NT2/D1 (cell line): ENCODE measurements around the gene RB1.

Experiments used
- DNase-seq: peaks from one replicate; pipeline ENCODE4 v3.0.0-alpha.2; 2011; ENCODE audit warnings: low read depth, low spot score
- H3K27me3 ChIP-seq: 2 replicates; pipeline ENCODE4 v1.6.0; 2011; ENCODE audit warnings: mild to moderate bottlenecking; ENCODE audit not compliant: insufficient read length, insufficient read depth
- H3K36me3 ChIP-seq: 2 replicates; pipeline ENCODE4 v1.6.1; 2011; ENCODE audit warnings: mild to moderate bottlenecking, low read length, mixed read lengths; ENCODE audit not compliant: insufficient read depth, insufficient read length
- H3K4me1 ChIP-seq: 2 replicates; pipeline ENCODE4 v1.5.1; 2011; ENCODE audit not compliant: insufficient read depth, insufficient read length
- H3K4me3 ChIP-seq: 2 replicates; pipeline ENCODE4 v1.5.1; 2011; ENCODE audit warnings: low read depth; ENCODE audit not compliant: insufficient read length
- H3K9ac ChIP-seq: 2 replicates; pipeline ENCODE4 v1.6.0; 2011; ENCODE audit warnings: low read depth; ENCODE audit not compliant: insufficient read length
- H3K9me3 ChIP-seq: 2 replicates; pipeline ENCODE4 v1.5.1; 2011; ENCODE audit warnings: mild to moderate bottlenecking, low read length; ENCODE audit not compliant: insufficient read depth
- SUZ12 ChIP-seq: IDR thresholded peaks from 2 replicates; pipeline ENCODE4 v1.6.1; 2011; ENCODE audit not compliant: insufficient read length, insufficient read depth; ENCODE audit errors: extremely low read depth
- YY1 ChIP-seq: IDR thresholded peaks from 2 replicates; pipeline ENCODE4 v1.6.1; 2011; ENCODE audit not compliant: insufficient read length, insufficient read depth
- ZNF274 ChIP-seq: IDR thresholded peaks from 2 replicates; pipeline ENCODE4 v1.6.1; 2011; ENCODE audit warnings: mild to moderate bottlenecking, low read depth, low read length

RB1 gene

DNA sequence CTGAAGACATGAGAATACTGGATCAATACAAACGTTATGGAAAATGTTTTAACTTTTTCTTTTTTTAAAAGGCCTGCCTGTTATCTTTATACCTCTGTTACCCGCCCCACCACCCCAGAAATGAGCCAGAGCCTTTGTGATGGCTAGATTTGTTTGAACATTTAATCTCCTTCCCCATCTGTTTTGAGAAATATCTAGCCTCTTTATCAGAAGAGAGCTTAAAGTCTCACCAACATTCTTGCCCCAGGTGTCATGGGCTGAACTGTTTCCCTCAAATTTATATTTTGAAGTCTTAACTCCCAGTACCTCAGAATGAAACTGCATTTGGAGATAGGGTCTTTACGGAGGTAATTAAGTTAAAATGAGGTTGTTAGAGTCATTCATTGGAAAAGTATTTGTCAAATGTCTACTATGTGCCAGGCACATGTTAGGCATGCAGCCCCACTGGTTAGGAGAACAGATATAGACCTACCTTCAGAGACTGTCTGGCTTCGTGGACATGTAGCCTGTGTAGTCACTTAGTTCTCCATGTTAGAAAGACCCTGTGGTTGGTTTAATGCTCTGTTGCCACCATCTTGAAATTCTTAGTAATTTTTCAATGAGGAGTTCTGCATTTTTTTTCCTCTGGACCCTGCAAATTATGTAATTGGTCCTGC lies 6.3 kb upstream of the RB1 start:
- no peaks in the 10 kb centered on the region for H3K4me1 ChIP-seq
- TF ChIP-seq YY1 = no peak
- TF ChIP-seq SUZ12 = no peak
- no peak for TF ChIP-seq ZNF274
- no peaks in the 10 kb centered on the region for H3K36me3 ChIP-seq
- no peak overlapping the region for H3K4me3 ChIP-seq
- no peaks in the 10 kb centered on the region for H3K9me3 ChIP-seq
- no peak for DNase-seq
- no peaks in the 10 kb centered on the region for H3K27me3 ChIP-seq
- no peak overlapping the region for H3K9ac ChIP-seq

DNA sequence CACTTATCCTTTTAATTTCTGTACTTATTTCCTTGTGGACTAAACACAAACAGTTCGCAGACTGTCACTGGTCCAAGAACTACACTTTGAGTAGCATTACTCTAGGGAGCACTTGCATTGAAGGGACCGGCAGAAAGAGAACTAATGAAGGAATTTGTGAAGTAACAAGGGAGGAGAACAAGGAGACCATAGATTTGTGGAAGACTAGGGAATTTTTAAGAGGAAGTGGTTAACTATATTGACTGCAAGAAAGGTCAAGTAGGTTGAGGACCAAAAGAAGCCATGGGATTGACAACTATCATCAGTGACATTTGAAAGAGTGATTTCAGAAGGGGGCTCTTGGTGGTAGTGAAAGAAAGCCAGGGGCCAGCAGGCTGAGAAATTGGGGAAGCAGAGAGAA lies 4.0 kb upstream of the RB1 start:
- no peak for TF ChIP-seq SUZ12
- TF ChIP-seq YY1 = no peak
- TF ChIP-seq ZNF274 = no peak
- Histone ChIP-seq H3K9me3 (no peaks in the 10 kb centered on the region), H3K4me1 (no peaks in the 10 kb centered on the region), H3K9ac (no peak overlapping the region), H3K27me3 (no peaks in the 10 kb centered on the region), H3K36me3 (no peaks in the 10 kb centered on the region), H3K4me3 (no peak overlapping the region)
- DNase-seq = no peak

DNA sequence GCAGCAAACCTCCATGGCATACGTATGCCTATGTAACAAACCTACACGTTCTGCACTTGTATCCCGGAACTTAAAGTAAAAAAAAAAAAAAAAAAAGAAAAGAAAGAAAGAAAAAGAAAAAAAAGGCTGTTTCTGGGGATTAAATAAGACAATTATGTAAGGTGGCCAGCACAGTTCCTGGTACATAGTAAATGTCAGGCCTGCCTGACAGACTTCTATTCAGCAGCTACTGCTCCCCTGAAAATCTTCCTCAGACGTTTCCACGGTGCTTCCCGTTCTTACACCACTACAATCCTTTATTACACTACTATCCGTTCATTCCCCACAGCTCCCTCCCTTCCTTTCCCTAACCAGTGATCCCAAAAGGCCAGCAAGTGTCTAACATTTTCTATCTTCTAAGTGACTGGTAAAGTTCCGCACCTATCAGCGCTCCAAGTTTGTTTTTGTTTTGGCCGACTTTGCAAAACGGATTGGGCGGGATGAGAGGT lies 636 bp upstream of the RB1 start:
- TF ChIP-seq ZNF274 = no peak
- no peak for TF ChIP-seq YY1
- TF ChIP-seq SUZ12 = no peak
- no peak for DNase-seq
- H3K9ac ChIP-seq = peak overlapping the region; percentile 95
- H3K4me1 ChIP-seq = no peaks in the 10 kb centered on the region
- H3K27me3 ChIP-seq = no peaks in the 10 kb centered on the region
- H3K4me3 ChIP-seq = peak overlapping the region; percentile 74
- no peaks in the 10 kb centered on the region for H3K9me3 ChIP-seq
- peaks cover 2% of the 10 kb centered on the region for H3K36me3 ChIP-seq

DNA sequence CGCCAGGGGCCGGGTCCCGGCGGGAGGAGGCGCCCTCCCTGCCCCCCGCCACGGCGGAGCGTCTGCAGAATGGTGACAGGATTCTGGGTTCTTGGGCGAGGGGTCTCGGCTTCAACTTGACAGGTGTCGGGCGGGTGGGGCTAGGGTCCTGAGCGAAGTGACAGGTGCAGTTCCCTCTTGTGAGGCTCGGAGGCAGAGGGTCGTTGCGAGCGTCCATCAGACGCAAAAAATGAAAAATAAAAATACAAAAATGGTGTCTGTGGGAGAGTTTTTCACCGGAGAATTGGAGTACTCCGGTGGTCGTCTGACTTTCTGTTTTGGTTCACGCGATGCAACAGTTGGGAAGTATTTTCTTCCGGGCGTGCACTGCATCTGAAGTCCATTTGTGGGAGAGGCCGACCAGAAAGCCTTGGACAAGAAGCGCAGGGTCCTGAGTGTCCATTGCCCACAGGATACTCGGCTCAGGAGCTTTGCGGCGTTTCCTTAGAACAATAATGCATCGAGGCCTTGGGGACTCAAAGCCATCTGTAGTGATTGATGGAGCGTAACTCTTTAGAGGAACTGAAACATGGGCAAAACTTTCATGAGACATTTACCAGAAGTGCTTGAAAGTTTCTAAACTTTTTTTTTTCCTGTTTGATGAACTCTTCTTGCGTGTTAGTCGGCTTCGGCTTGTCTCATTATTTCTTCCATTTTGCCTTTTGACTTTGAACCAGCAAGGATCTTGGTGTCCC lies 759 bp downstream of the RB1 start:
- Histone ChIP-seq H3K27me3 (no peaks in the 10 kb centered on the region), H3K4me1 (no peaks in the 10 kb centered on the region), H3K9ac (peak overlapping the region; percentile 79), H3K4me3 (peak overlapping the region; percentile 74), H3K9me3 (no peaks in the 10 kb centered on the region), H3K36me3 (peaks cover 3% of the 10 kb centered on the region)
- no peak for DNase-seq
- TF ChIP-seq YY1 = no peak

DNA sequence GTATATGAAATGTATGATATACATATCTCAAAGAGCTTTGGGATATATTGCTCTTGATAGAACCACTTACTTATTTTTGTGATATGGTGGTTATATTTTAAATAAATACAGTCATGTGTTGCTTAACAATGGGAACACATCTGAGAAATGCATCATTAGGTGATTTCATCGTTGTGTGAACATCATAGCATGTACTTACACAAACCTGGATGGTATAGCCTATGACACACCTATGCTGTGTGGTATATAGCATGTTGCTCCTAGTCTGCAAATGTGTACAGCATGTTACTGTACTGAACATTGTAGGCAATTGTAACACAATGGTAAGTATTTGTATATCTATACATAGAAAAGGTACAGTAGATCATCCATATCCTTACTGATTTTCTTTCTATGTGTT lies 7.7 kb downstream of the RB1 start:
- Histone ChIP-seq H3K4me3 (no peak overlapping the region), H3K9me3 (no peaks in the 10 kb centered on the region), H3K36me3 (peaks cover 3% of the 10 kb centered on the region), H3K27me3 (no peaks in the 10 kb centered on the region), H3K4me1 (no peaks in the 10 kb centered on the region), H3K9ac (no peak overlapping the region)
- TF ChIP-seq ZNF274 = no peak
- no peak for DNase-seq

DNA sequence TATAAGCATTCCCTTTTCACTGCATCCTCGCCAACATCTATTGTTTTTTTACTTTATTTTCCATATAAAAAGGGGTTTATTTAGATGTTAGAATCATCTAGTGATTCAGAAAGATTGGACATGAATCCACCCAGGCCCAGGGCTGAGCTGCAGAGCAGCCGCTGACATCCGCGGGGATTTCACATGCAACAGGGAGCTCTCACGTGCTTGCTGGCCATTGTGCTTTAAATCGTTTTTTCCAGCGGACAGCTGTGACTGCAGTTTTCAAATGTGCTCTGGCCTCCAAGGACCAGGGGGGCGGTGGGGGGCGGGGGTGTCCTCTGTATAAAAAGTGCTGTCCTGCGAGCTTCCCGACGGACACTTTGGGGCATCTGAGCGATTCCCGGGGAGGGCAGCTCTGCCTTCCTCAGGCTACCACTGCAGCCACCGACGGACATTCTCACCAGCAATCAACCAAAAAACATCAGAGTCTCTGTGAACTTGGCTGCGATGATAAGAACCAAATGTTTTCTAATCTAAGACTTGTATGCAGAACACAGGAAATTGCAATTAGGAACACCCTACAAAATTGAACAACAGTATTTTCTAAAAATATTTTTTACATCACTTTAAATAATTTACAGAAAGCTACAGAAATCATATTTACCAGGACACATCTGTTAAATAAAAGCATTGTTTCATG lies 12.6 kb downstream of the RB1 start:
- Histone ChIP-seq H3K9me3 (no peaks in the 10 kb centered on the region), H3K27me3 (no peaks in the 10 kb centered on the region), H3K4me3 (no peak overlapping the region), H3K36me3 (peaks cover 13% of the 10 kb centered on the region), H3K9ac (no peak overlapping the region), H3K4me1 (no peaks in the 10 kb centered on the region)
- no peak for DNase-seq
- TF ChIP-seq ZNF274 (no peak), SUZ12 (no peak), YY1 (no peak)

DNA sequence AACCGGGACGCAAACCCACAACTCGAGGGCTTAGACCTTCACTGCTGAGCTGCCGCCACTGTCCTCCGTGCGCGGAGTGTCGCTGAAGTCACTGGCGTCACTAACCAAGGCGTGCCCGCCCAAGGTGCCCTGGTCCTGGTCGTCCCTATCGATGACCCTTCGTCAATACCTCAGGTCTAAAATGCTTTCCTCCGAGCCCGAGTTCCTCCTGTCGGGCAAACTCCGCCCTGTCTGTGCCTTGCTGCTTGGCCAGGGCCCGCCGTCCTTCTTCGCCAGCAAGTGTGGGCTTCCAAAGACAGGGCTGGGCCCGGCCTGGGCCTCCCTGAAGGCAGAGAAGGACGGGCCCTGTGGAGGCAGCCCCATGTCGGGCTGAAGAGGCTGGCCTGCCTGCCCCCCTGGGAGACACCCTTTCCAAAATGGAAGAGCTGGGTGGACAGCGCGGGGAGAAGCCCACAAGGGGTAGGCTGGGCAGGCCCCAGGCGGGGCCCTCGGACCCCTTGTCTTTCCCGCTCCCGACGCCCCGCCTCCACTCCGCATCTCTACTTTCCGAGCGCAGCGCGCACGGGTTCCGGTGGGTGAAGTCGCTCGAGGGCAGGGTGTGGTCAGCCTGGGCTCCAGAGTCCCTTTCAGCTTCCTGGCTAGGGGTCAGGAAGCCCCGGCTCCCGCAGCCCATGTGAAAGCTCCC lies 13.4 kb downstream of the RB1 start:
- TF ChIP-seq YY1 (no peak), ZNF274 (no peak), SUZ12 (no peak)
- Histone ChIP-seq H3K9me3 (peaks cover 3% of the 10 kb centered on the region), H3K36me3 (peaks cover 13% of the 10 kb centered on the region), H3K4me3 (no peak overlapping the region), H3K27me3 (no peaks in the 10 kb centered on the region), H3K9ac (no peak overlapping the region), H3K4me1 (no peaks in the 10 kb centered on the region)
- no peak for DNase-seq
